OCI-LY1 (cell line): Measurements from ENCODE around the gene COL6A3.

Experiments used
- H2AFZ ChIP-seq: fragments of 200-600 bp; sonication (generic), shearing (Covaris generic); 2 replicates; pipeline ENCODE4 v1.6.0; 2014; ENCODE audit warnings: antibody characterized with exemption, mild to moderate bottlenecking, low read length
- H3F3A ChIP-seq: fragments of 200-600 bp; sonication (generic), shearing (Covaris generic); 2 replicates; pipeline ENCODE4 v1.6.0; 2014; ENCODE audit warnings: mild to moderate bottlenecking, antibody characterized with exemption, low read length, moderate library complexity; ENCODE audit not compliant: insufficient read depth
- H3K27ac ChIP-seq: fragments of 200-600 bp; sonication (generic); 2 replicates; pipeline ENCODE4 v1.5.1; 2014; ENCODE audit warnings: low read length, mixed run types, mild to moderate bottlenecking, low read depth; ENCODE audit not compliant: poor library complexity, severe bottlenecking
- H3K27me3 ChIP-seq: fragments of 200-600 bp; sonication (generic); 2 replicates; pipeline ENCODE4 v1.6.0; 2014; ENCODE audit warnings: antibody characterized with exemption, mild to moderate bottlenecking, low read length, moderate library complexity; ENCODE audit not compliant: insufficient read depth
- H3K36me3 ChIP-seq: fragments of 200-600 bp; sonication (generic); 2 replicates; pipeline ENCODE4 v1.6.1; 2014; ENCODE audit warnings: mild to moderate bottlenecking, antibody characterized with exemption, low read length, moderate library complexity, mixed read lengths; ENCODE audit not compliant: insufficient read depth
- H3K4me1 ChIP-seq: fragments of 200-600 bp; sonication (generic); 2 replicates; pipeline ENCODE4 v1.5.1; 2014; ENCODE audit warnings: mild to moderate bottlenecking, low read length, moderate library complexity; ENCODE audit not compliant: insufficient read depth, severe bottlenecking
- H3K4me2 ChIP-seq: fragments of 200-600 bp; sonication (generic), shearing (Covaris generic); 2 replicates; pipeline ENCODE4 v1.6.1; 2014; ENCODE audit warnings: low read length
- H3K4me3 ChIP-seq: fragments of 200-600 bp; sonication (generic); 2 replicates; pipeline ENCODE4 v1.5.1; 2014; ENCODE audit warnings: low read length, low read depth, mild to moderate bottlenecking, mixed read lengths; ENCODE audit not compliant: poor library complexity, severe bottlenecking
- H3K79me2 ChIP-seq: fragments of 200-600 bp; shearing (Covaris generic); 2 replicates; pipeline ENCODE4 v1.6.1; 2016; ENCODE audit warnings: mixed run types, low read length, mixed read lengths; ENCODE audit not compliant: insufficient read depth
- H3K9ac ChIP-seq: fragments of 200-600 bp; sonication (generic), shearing (Covaris generic); 2 replicates; pipeline ENCODE4 v1.6.1; 2014; ENCODE audit warnings: mild to moderate bottlenecking, low read length, mixed read lengths
- H3K9me2 ChIP-seq: fragments of 200-600 bp; sonication (generic), shearing (Covaris generic); 2 replicates; pipeline ENCODE4 v1.6.1; 2014; ENCODE audit warnings: low read depth, mild to moderate bottlenecking, low read length, mixed read lengths
- H3K9me3 ChIP-seq: fragments of 200-600 bp; shearing (Covaris generic); 2 replicates; pipeline ENCODE4 v1.6.1; 2014; ENCODE audit warnings: low read length, mixed read lengths
- H4K20me1 ChIP-seq: fragments of 200-600 bp; sonication (generic), shearing (Covaris generic); 2 replicates; pipeline ENCODE4 v1.6.0; 2016; ENCODE audit warnings: mild to moderate bottlenecking, low read length; ENCODE audit not compliant: insufficient read depth
- EZH2 ChIP-seq: fragments of 200-600 bp; sonication (generic), shearing (Covaris generic); IDR thresholded peaks from 2 replicates; pipeline ENCODE4 v1.8.0; 2017; ENCODE audit warnings: borderline replicate concordance, mixed run types, mild to moderate bottlenecking, antibody characterized with exemption, low read length, moderate library complexity, mixed read lengths
- TF ChIP-seq, protein P1 (sequence below): fragments of 200-600 bp; sonication (generic), shearing (Covaris generic); IDR thresholded peaks from 2 replicates; pipeline ENCODE4 v1.5.1; 2017; ENCODE audit warnings: mild to moderate bottlenecking, antibody characterized with exemption, low read length, moderate library complexity, mixed read lengths

COL6A3 gene

DNA sequence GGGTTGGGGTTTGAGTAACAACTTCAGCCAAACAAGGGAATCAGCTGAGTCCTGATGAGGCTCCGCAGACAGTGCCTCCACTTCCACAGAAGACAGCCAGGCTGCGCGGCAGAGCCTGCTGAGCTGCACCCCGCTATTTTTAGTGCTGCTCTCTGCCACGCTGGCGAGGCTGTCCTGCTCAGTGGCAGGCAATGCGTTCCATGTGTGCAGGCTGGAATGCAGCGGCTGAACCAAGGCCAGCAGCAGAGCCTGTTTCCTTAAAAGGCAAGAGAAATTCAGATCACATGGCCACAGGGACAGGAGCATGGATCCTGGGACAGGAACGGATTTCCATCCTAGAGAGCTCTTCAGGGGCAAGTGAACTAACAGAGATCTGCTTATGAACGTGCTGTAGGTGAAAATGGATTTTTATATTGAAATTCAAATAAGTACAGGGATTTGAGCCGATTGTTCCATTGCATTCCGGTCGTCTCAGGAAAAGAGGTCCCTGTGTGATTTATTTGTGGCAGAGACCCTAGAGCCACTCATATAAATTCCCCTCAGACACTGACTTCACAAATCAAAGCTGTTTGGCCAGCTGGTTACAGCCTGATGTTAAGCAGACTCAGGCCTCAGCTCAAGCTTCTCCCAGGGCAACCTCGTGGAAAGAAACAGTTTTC lies 98.7 kb downstream of the COL6A3 start:
- Histone ChIP-seq H3K79me2 (no peaks in the 10 kb centered on the region), H3K9me2 (no peaks in the 10 kb centered on the region), H4K20me1 (no peaks in the 10 kb centered on the region), H3K4me3 (no peak overlapping the region), H3K27me3 (peaks cover 8% of the 10 kb centered on the region; the same call in 1 of the 2 replicates), H3K4me2 (no peak overlapping the region), H3K9me3 (no peaks in the 10 kb centered on the region), H3K9ac (no peak overlapping the region), H3K27ac (no peak overlapping the region), H3K4me1 (no peaks in the 10 kb centered on the region), H3K36me3 (no peaks in the 10 kb centered on the region), H3F3A (no peaks in the 10 kb centered on the region), H2AFZ (no peak overlapping the region)
- TF ChIP-seq, protein P1, sequence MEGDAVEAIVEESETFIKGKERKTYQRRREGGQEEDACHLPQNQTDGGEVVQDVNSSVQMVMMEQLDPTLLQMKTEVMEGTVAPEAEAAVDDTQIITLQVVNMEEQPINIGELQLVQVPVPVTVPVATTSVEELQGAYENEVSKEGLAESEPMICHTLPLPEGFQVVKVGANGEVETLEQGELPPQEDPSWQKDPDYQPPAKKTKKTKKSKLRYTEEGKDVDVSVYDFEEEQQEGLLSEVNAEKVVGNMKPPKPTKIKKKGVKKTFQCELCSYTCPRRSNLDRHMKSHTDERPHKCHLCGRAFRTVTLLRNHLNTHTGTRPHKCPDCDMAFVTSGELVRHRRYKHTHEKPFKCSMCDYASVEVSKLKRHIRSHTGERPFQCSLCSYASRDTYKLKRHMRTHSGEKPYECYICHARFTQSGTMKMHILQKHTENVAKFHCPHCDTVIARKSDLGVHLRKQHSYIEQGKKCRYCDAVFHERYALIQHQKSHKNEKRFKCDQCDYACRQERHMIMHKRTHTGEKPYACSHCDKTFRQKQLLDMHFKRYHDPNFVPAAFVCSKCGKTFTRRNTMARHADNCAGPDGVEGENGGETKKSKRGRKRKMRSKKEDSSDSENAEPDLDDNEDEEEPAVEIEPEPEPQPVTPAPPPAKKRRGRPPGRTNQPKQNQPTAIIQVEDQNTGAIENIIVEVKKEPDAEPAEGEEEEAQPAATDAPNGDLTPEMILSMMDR = no peak
- TF ChIP-seq EZH2 = no peak

DNA sequence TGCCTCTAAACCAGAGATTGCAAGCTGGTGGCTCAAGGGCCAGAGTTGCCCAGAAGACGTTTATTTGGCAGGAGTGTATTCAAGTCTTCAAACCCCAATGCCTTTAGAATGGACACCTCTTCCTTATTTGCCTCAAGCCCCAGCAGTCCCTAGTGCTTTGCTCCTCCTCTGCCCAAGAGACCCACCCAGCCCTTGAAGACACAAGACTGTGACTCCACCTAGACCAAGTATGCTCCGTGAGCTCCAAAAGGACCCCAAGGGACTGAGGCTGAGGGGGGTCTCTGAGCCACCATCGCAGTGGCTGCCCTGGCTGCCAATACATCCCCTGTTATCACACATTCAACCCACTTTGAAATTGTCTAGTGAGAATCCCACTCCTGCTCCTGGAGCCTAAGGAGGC lies 99.3 kb downstream of the COL6A3 start:
- Histone ChIP-seq H3K9me2 (no peaks in the 10 kb centered on the region), H3K4me2 (no peak overlapping the region), H3K4me1 (no peaks in the 10 kb centered on the region), H3K9ac (no peak overlapping the region), H3K79me2 (no peaks in the 10 kb centered on the region), H2AFZ (no peak overlapping the region), H3K27me3 (peaks cover 8% of the 10 kb centered on the region; the same call in 1 of the 2 replicates), H4K20me1 (no peaks in the 10 kb centered on the region), H3K36me3 (no peaks in the 10 kb centered on the region), H3K9me3 (no peaks in the 10 kb centered on the region), H3K4me3 (no peak overlapping the region), H3K27ac (no peak overlapping the region), H3F3A (no peaks in the 10 kb centered on the region)
- TF ChIP-seq, protein P1 = no peak
- no peak for TF ChIP-seq EZH2

DNA sequence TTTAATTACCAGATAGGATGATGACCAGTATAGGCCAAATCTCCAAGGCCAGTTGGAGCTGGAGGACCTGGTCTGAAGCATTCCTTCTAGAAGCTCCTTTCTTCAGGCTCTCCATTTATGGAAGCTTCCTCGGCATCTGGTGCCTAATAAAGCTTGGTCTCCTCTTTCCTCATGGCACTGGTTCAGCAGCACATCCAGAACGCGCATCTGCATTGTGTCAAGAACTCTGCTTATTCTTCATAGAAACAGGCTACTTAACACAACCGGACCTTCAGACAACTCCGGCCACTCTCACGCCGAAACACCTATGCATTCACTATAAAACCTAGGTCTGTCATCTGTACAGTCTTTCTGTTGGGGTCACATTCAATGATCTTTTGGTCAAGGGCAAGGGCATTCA lies 99.8 kb downstream of the COL6A3 start:
- H3K27ac ChIP-seq = no peak overlapping the region
- H3K4me1 ChIP-seq = no peaks in the 10 kb centered on the region
- no peaks in the 10 kb centered on the region for H3K9me3 ChIP-seq
- no peak overlapping the region for H2AFZ ChIP-seq
- H4K20me1 ChIP-seq = no peaks in the 10 kb centered on the region
- H3K27me3 ChIP-seq = peaks cover 8% of the 10 kb centered on the region; the same call in 1 of the 2 replicates
- H3K79me2 ChIP-seq = no peaks in the 10 kb centered on the region
- H3K36me3 ChIP-seq = no peaks in the 10 kb centered on the region
- H3K9me2 ChIP-seq = no peaks in the 10 kb centered on the region
- no peak for TF ChIP-seq EZH2
- TF ChIP-seq, protein P1 = no peak
- H3K4me3 ChIP-seq = no peak overlapping the region
- H3F3A ChIP-seq = no peaks in the 10 kb centered on the region
- H3K4me2 ChIP-seq = no peak overlapping the region
- H3K9ac ChIP-seq = no peak overlapping the region
